Measurements from ENCODE around the gene TEAD1. TPM values are rescaled to one million over a fixed set of nuclear protein-coding genes. Genes with fewer than 3 reads are reported as not detected.

The TEAD1 gene
- total RNA-seq, 4 donors from 2014 or later: 38.8 to 110 (median 75.3) TPM

DNA sequence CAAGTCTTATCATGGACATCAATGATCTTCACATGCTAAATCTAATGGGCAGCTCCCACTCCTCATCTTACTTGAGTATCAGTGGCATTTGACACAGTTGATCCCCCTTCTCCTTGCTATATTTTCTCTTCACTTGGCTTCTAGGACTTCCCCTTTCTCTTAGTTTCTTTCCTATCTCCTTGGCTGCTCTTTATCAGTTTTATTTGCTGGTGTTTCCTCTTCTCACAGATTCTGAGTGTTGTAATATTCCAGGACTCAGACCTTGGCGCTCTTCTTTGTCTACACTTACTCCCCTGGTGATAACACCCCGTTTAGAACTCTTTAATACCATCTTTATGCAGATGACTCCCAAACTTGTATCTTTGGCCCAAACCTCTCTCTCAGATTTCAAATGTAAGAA lies 301.0 kb downstream of the TEAD1 start:
- DNase-seq: no peak
- no peaks in the 10 kb centered on the region for H3K4me1 ChIP-seq
- no peak overlapping the region for H3K27ac ChIP-seq
- no peaks in the 10 kb centered on the region for H3K9me3 ChIP-seq
- intact Hi-C loops (cut with DNase I; ENCODE audit: low total_unique reads): no loop called here
- no peak for TF ChIP-seq CTCF (IDR thresholded peaks at IDR 0.05)
- no peak for TF ChIP-seq POLR2A (IDR thresholded peaks at IDR 0.05)
- H3K27me3 ChIP-seq: no peaks in the 10 kb centered on the region
- no peak overlapping the region for H3K4me3 ChIP-seq
- no peaks in the 10 kb centered on the region for H3K36me3 ChIP-seq

DNA sequence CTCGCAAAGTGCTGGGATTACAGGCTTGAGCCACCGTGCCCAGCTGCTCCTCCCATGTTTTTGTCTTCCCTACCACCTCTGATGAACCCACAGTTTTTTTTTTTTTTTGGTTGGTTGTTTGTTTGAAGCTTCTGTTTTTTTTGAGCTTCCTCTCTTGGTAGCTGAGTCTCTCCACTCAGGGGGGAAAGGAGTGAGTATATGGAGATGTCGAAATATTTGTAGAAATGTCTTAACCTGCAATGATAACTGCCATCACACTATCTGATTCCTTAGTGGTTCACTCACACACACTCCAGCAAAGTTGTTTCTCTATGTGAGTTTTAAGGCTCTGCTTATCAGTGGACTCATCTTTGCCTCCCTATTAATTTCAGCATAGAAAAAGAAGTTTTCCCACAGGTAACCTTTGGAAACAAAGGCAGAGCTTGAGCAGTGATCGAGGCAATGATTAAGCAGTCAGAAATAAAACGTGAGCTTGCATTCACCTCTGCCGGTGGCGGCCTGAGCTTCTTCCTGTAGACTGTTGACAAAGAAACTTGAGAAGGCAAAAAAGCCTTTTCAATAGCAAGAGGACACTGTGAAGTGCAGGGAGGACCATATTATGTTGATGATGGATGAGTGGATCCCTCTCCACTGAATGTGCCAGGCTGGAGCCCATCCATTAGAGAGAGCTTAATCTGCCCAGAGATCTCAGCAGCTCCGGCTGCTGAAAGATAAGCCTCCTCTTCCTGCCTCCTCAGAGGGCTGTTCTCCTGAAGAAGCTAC lies 305.9 kb downstream of the TEAD1 start:
- no peaks in the 10 kb centered on the region for H3K9me3 ChIP-seq
- intact Hi-C loops (cut with DNase I; ENCODE audit: low total_unique reads): no loop called here
- no peaks in the 10 kb centered on the region for H3K27me3 ChIP-seq
- no peak for DNase-seq
- no peaks in the 10 kb centered on the region for H3K4me1 ChIP-seq
- H3K4me3 ChIP-seq: no peak overlapping the region
- H3K27ac ChIP-seq: no peak overlapping the region
- no peaks in the 10 kb centered on the region for H3K36me3 ChIP-seq
- TF ChIP-seq CTCF (IDR thresholded peaks at IDR 0.05) (no peak), POLR2A (IDR thresholded peaks at IDR 0.05) (no peak)

- H3K4me1 ChIP-seq: no peaks in the 10 kb centered on the region
- DNase-seq: no peak
- TF ChIP-seq CTCF (IDR thresholded peaks at IDR 0.05) (no peak), POLR2A (IDR thresholded peaks at IDR 0.05) (no peak)
- H3K36me3 ChIP-seq: no peaks in the 10 kb centered on the region
- H3K27me3 ChIP-seq: no peaks in the 10 kb centered on the region
- intact Hi-C loops (cut with DNase I; ENCODE audit: low total_unique reads): no loop called here
- no peaks in the 10 kb centered on the region for H3K9me3 ChIP-seq
- no peak overlapping the region for H3K4me3 ChIP-seq
- H3K27ac ChIP-seq: no peak overlapping the region
Measured at GRCh38 chr11:12981676-12982522, 307.7 kb downstream of the TEAD1 start.

DNA sequence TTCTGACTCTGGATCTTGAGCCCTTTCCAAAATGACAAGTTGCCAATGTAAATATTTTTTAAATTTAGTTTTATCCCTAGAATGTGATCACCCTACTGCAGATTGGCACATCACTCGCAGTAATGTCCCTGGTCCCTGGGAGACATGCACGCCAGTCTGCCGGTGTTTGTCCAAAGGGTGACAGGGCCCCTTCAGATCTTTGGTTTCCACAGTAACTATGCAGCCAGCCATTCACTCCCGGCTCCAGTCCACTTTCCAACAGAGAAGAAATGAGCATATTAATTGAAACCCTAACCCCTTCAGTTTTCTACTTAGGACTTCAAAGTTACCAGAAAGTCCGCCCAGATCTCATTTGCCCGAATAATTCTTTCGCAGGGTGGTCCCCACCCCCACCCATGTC lies 309.1 kb downstream of the TEAD1 start:
- no peak for TF ChIP-seq CTCF (IDR thresholded peaks at IDR 0.05)
- TF ChIP-seq POLR2A (IDR thresholded peaks at IDR 0.05): no peak
- Histone ChIP-seq H3K9me3 (no peaks in the 10 kb centered on the region), H3K4me3 (no peak overlapping the region), H3K27ac (no peak overlapping the region), H3K27me3 (no peaks in the 10 kb centered on the region), H3K36me3 (no peaks in the 10 kb centered on the region), H3K4me1 (no peaks in the 10 kb centered on the region)
- no peak for DNase-seq
- intact Hi-C loops (cut with DNase I; ENCODE audit: low total_unique reads): no loop called here
